Spleen (tissue), 7 donors: Measurements from ENCODE around the gene ACOT12.

Experiments
- POLR2A ChIP-seq, 3 donors: fragments of 450-650 bp; IDR thresholded peaks; one replicate each; pipeline ENCODE4 v1.5.1; 2017; ENCODE audit warnings: antibody characterized with exemption in 3 of 3, mild to moderate bottlenecking in 1 of 3
- POLR2AphosphoS5 ChIP-seq, 3 donors: sonication (generic); formaldehyde crosslinking; IDR thresholded peaks; one replicate each; pipeline ENCODE4 v1.5.1; 2017; ENCODE audit warnings: antibody characterized with exemption in 3 of 3
- TF ChIP-seq, protein P1 (sequence below), 11 experiments: fragments of 200-600 bp in 7 of 11; fragments of 450-650 bp in 4 of 11; sonication (generic) in 4 of 11; IDR thresholded peaks in 8 of 11; conservative IDR thresholded peaks in 3 of 11; 1 replicate in 7 of 11; 2 replicates in 4 of 11; pipeline versions ENCODE4 v1.4.0 to v1.8.0; 2016 to 2021; ENCODE audit warnings: antibody characterized with exemption in 11 of 11, inconsistent platforms in 4 of 11, mild to moderate bottlenecking in 1 of 11
- donor health status: DM: no; HTN: no; CAD: no; lungs with moderate emphysema.
- donor health status: DM: no; HTN: no; CAD: no.
- donor health status: DM: no; HTN: no; CAD: no.

DNA sequence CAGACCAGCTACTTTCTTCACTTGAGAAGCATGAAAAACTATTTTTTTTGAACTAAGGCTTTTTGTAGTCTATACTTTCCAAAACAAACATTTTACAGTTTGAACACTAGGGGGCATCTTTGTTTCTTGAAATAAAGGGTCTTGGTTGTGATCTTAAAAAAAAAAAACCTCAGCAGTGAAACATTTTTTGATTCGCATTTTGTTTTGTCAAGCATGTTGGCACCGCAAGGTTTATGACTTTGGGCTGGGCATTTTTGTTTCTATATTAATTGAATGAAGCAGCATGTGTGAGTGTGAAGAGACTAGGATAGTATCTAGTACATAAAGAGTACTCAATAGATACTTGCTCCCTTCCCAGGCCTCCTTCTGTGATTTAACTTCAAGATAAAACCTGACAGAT, 31.6 kb upstream of the ACOT12 start:
- TF ChIP-seq POLR2AphosphoS5 (IDR thresholded peaks at IDR 0.05) (no peak), POLR2A (IDR thresholded peaks at IDR 0.05) (no peak)
- TF ChIP-seq, protein P1, sequence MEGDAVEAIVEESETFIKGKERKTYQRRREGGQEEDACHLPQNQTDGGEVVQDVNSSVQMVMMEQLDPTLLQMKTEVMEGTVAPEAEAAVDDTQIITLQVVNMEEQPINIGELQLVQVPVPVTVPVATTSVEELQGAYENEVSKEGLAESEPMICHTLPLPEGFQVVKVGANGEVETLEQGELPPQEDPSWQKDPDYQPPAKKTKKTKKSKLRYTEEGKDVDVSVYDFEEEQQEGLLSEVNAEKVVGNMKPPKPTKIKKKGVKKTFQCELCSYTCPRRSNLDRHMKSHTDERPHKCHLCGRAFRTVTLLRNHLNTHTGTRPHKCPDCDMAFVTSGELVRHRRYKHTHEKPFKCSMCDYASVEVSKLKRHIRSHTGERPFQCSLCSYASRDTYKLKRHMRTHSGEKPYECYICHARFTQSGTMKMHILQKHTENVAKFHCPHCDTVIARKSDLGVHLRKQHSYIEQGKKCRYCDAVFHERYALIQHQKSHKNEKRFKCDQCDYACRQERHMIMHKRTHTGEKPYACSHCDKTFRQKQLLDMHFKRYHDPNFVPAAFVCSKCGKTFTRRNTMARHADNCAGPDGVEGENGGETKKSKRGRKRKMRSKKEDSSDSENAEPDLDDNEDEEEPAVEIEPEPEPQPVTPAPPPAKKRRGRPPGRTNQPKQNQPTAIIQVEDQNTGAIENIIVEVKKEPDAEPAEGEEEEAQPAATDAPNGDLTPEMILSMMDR (IDR thresholded peaks at IDR 0.05 in 8 of 11, conservative IDR thresholded peaks at IDR 0.05 in 3 of 11) = peak in 10 of 11 experiments; percentile 20 to 72 (median 61)
